GM12878 (cell line): Measurements from ENCODE around the gene TMPRSS4. TPM values are rescaled to one million over a fixed set of nuclear protein-coding genes. Genes with fewer than 3 reads are reported as not detected.

Experiments
- ATAC-seq: fragments of 200-7000 bp; cut with Tn5 transposase; 3 replicates; pipeline ENCODE4 v1.9.1; 2020; ENCODE audit warnings: mild to moderate bottlenecking, moderate library complexity
- BruUV-seq: library from RNA; stranded (reverse); fragments of 400-500 nt; replicated peaks from 2 replicates; lab custom pipeline; 2021; lab: Mats Ljungman, UMichigan
- CTCF ChIA-PET: fragments of 300-600 bp; sonication (Branson Sonifier 250); formaldehyde crosslinking; extraction: SDS; loops from one replicate; lab custom pipeline; 2021; ENCODE audit warnings: inconsistent platforms; lab: Yijun Ruan, JAX
- POLR2A ChIA-PET: fragments of 350-600 bp; formaldehyde crosslinking; extraction: SDS; loops from one replicate; lab custom pipeline; 2021; ENCODE audit warnings: inconsistent platforms; lab: Charles Lee
- RAD21 ChIA-PET: fragments of 300-600 bp; sonication (Branson Sonifier 250); formaldehyde crosslinking; loops from one replicate; lab custom pipeline; 2023; ENCODE audit warnings: antibody characterized with exemption; ENCODE audit not compliant: unreplicated experiment; lab: Charles Lee
- SMC1A ChIA-PET: fragments of 300-600 bp; sonication (Branson Sonifier 250); formaldehyde crosslinking; loops from one replicate; lab custom pipeline; 2023; ENCODE audit not compliant: unreplicated experiment, uncharacterized antibody; lab: Charles Lee
- DNase-seq: peaks from one replicate; pipeline ENCODE4 v3.0.0-alpha.2; 2011; ENCODE audit warnings: low read depth, low spot score
- FAIRE-seq: peaks from 3 replicates; lab custom pipeline; 2011; peaks lifted over from hg19 to GRCh38; lab: Jason Lieb, UNC
- H2AFZ ChIP-seq: 2 replicates; pipeline ENCODE4 v1.6.0; 2011; ENCODE audit warnings: low read depth, low read length, control low read depth; ENCODE audit not compliant: control insufficient read depth
- H3K27ac ChIP-seq: 2 replicates; pipeline ENCODE4 v1.5.1; 2011; ENCODE audit warnings: control low read depth; ENCODE audit not compliant: control insufficient read depth, insufficient read depth
- H3K27me3 ChIP-seq, 2 experiments: replicated peaks in 1 of 2; 2 replicates each; pipeline versions ENCODE4 v1.6.0 to v1.6.1; 2011; ENCODE audit warnings: low read length in 1 of 2; ENCODE audit not compliant: control insufficient read depth in 2 of 2, insufficient read depth in 2 of 2
- H3K36me3 ChIP-seq, 2 experiments: 2 replicates each; pipeline ENCODE4 v1.5.1; 2011; ENCODE audit warnings: low read length in 1 of 2; ENCODE audit not compliant: control insufficient read depth in 2 of 2, insufficient read depth in 2 of 2
- H3K4me1 ChIP-seq: 2 replicates; pipeline ENCODE4 v1.6.1; 2011; ENCODE audit warnings: mild to moderate bottlenecking, low read length, moderate library complexity, mixed read lengths; ENCODE audit not compliant: control insufficient read depth, insufficient read depth
- H3K4me2 ChIP-seq: 2 replicates; pipeline ENCODE4 v1.6.0; 2011; ENCODE audit warnings: control low read depth; ENCODE audit not compliant: control insufficient read depth, insufficient read depth
- H3K4me3 ChIP-seq: fragments of 200-600 bp; sonication (generic); 2 replicates; pipeline ENCODE4 v1.5.1; 2016
- H3K79me2 ChIP-seq: 2 replicates; pipeline ENCODE4 v1.6.0; 2011; ENCODE audit warnings: low read length; ENCODE audit not compliant: control insufficient read depth, insufficient read depth
- H3K9ac ChIP-seq: 2 replicates; pipeline ENCODE4 v1.8.0; 2011; ENCODE audit warnings: low read length, control low read depth, mixed read lengths; ENCODE audit not compliant: control insufficient read depth, insufficient read depth
- H3K9me3 ChIP-seq: replicated peaks from 3 replicates; pipeline ENCODE4 v1.5.1; 2011; ENCODE audit warnings: mild to moderate bottlenecking, low read length; ENCODE audit not compliant: control insufficient read depth, insufficient read depth
- H4K20me1 ChIP-seq: 2 replicates; pipeline ENCODE4 v1.6.0; 2011; ENCODE audit not compliant: control insufficient read depth, insufficient read depth
- BMI1 ChIP-seq: fragments of 450-650 bp; IDR thresholded peaks from 2 replicates; pipeline ENCODE4 v1.6.1; 2016; ENCODE audit warnings: mild to moderate bottlenecking, moderate library complexity, borderline replicate concordance
- JUND ChIP-seq: IDR thresholded peaks from 2 replicates; pipeline ENCODE4 v1.6.1; 2012; ENCODE audit warnings: low read depth, mild to moderate bottlenecking, low read length, improper control_type of control experiment, moderate library complexity
- MTA3 ChIP-seq: IDR thresholded peaks from 2 replicates; pipeline ENCODE4 v1.6.1; 2012; ENCODE audit warnings: low read length, inconsistent platforms, borderline replicate concordance
- PRDM15 ChIP-seq: fragments of 450-650 bp; formaldehyde crosslinking; IDR thresholded peaks from 2 replicates; pipeline ENCODE4 v1.4.0; 2020; ENCODE audit warnings: mild to moderate bottlenecking, moderate library complexity
- RB1 ChIP-seq: fragments of 450-650 bp; formaldehyde crosslinking; IDR thresholded peaks from 2 replicates; pipeline ENCODE4 v1.6.1; 2017; ENCODE audit warnings: mild to moderate bottlenecking, borderline replicate concordance
- USF2 ChIP-seq: IDR thresholded peaks from 2 replicates; pipeline ENCODE4 v1.6.1; 2011; ENCODE audit warnings: low read depth, low read length, improper control_type of control experiment, borderline replicate concordance
- ZNF217 ChIP-seq: fragments of 450-650 bp; IDR thresholded peaks from 2 replicates; pipeline ENCODE4 v1.6.1; 2017; ENCODE audit warnings: antibody characterized with exemption, mild to moderate bottlenecking
- WGBS: methylation state at CpG from one replicate; pipeline ENCODE4 v1.1.6; 2016; ENCODE audit warnings: low lambda C conversion rate; ENCODE audit not compliant: insufficient replicate concordance, insufficient coverage; ENCODE audit errors: missing lambda C conversion rate; 5-methylcytosine and 5-hydroxymethylcytosine counted together
- in situ Hi-C: fragments of 300-500 bp; cut with MboI; formaldehyde crosslinking; loops from 9 replicates; pipeline ENCODE4 v1.14.3; 2018; ENCODE audit warnings: mixed read lengths
- intact Hi-C: fragments of 100-400 bp; cut with micrococcal nuclease; formaldehyde crosslinking; loops from one replicate; pipeline ENCODE4 v1.14.2; 2022; ENCODE audit not compliant: unreplicated experiment
- polyA plus RNA-seq, 11 experiments: library from polyadenylated mRNA; depleted of rRNA in 4 of 11; unstranded in 6 of 11; stranded (reverse) in 5 of 11; fragments of >200 nt; fragmentation: Nextera tagmentation in 4 of 11; fragmentation: Illumina TruSeq in 1 of 11; extraction: Ambion mirVana in 4 of 11; extraction: Trizol in 1 of 11; gene quantifications; 1 replicate in 1 of 11; 2 replicates in 10 of 11; pipeline versions ENCODE4 v1.2.1 to v1.2.3, GENCODE V29; 2011 to 2016; ENCODE audit warnings: inconsistent platforms in 2 of 11, missing spikeins in 2 of 11, low read depth in 1 of 11
- total RNA-seq, 4 experiments: library from RNA; depleted of rRNA in 3 of 4; stranded (reverse); fragments of >200 nt in 3 of 4; fragmentation: Illumina TruSeq in 1 of 4; extraction: Trizol in 1 of 4; gene quantifications; 2 replicates each; pipeline versions ENCODE4 v1.2.1 to v1.2.3, GENCODE V29; 2013 to 2021
- TF ChIP-seq, protein P1 (sequence below): fragments of 450-650 bp; IDR thresholded peaks from 2 replicates; pipeline ENCODE4 v1.6.1; 2017; ENCODE audit warnings: low read depth, mild to moderate bottlenecking, moderate library complexity
- TF ChIP-seq, protein P2 (sequence below): IDR thresholded peaks from 2 replicates; pipeline ENCODE4 v1.6.1; 2012; ENCODE audit warnings: low read length, inconsistent platforms
- TF ChIP-seq, protein P3 (sequence below): IDR thresholded peaks from 2 replicates; pipeline ENCODE4 v1.6.1; 2011; ENCODE audit warnings: low read depth, mild to moderate bottlenecking, low read length, moderate library complexity, borderline replicate concordance; ENCODE audit errors: extremely low read depth

Gene TMPRSS4
- total and polyA plus RNA-seq, 10 of the 15 experiments (the other 5 are each of a cell fraction or from before 2014, with no cell fraction given) = 0.14 to 0.26 TPM; not detected in 8

GRCh38 chr11:118133816-118134215 is 56.9 kb downstream of the TMPRSS4 start:
- no peak overlapping the region for H3K4me2 ChIP-seq
- peaks cover 0 to 5% of the 10 kb centered on the region in 2 experiments; a peak in 3 of 4 replicates for H3K27me3 ChIP-seq
- H3K36me3 ChIP-seq = no peaks in the 10 kb centered on the region
- in situ Hi-C loops (no loop called here), intact Hi-C loops (no loop called here)
- no peaks in the 10 kb centered on the region for H4K20me1 ChIP-seq
- H3K9ac ChIP-seq = no peak overlapping the region
- WGBS = 28% methylated on average over 10 of the region's 10 CpGs
- FAIRE-seq (no peak), ATAC-seq (no peak), DNase-seq (no peak)
- ChIA-PET CTCF (interaction anchor here (0.7 to 1.6 kb wide), 5 partner anchors 10 to 79 kb away, joined by 3 to 11 read pairs (median 3); no protein-coding TSS in a partner anchor), RAD21 (interaction anchor here (1.3 kb wide), 1 partner anchor 12 kb away, joined by 4 read pairs; no protein-coding TSS in a partner anchor), SMC1A (interaction anchor here (1.0 to 1.4 kb wide), 2 partner anchors 10 to 12 kb away, joined by 4 to 5 read pairs; no protein-coding TSS in a partner anchor), POLR2A (interaction anchor here (0.5 kb wide), 1 partner anchor 287 kb away, joined by 4 read pairs; no protein-coding TSS in a partner anchor)
- H3K4me1 ChIP-seq = no peaks in the 10 kb centered on the region
- H3K4me3 ChIP-seq = no peak overlapping the region
- H3K79me2 ChIP-seq = no peaks in the 10 kb centered on the region
- no peak overlapping the region for H3K27ac ChIP-seq
- BruUV-seq = no TSS peak
- no peak overlapping the region for H2AFZ ChIP-seq
- no peaks in the 10 kb centered on the region for H3K9me3 ChIP-seq
- TF ChIP-seq JUND (no peak), PRDM15 (CRISPR knock-in tag) (no peak), ZNF217 (no peak), BMI1 (no peak), MTA3 (no peak), USF2 (no peak), RB1 (no peak)
- TF ChIP-seq, protein P1, sequence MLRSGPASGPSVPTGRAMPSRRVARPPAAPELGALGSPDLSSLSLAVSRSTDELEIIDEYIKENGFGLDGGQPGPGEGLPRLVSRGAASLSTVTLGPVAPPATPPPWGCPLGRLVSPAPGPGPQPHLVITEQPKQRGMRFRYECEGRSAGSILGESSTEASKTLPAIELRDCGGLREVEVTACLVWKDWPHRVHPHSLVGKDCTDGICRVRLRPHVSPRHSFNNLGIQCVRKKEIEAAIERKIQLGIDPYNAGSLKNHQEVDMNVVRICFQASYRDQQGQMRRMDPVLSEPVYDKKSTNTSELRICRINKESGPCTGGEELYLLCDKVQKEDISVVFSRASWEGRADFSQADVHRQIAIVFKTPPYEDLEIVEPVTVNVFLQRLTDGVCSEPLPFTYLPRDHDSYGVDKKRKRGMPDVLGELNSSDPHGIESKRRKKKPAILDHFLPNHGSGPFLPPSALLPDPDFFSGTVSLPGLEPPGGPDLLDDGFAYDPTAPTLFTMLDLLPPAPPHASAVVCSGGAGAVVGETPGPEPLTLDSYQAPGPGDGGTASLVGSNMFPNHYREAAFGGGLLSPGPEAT = no peak
- TF ChIP-seq, protein P2, sequence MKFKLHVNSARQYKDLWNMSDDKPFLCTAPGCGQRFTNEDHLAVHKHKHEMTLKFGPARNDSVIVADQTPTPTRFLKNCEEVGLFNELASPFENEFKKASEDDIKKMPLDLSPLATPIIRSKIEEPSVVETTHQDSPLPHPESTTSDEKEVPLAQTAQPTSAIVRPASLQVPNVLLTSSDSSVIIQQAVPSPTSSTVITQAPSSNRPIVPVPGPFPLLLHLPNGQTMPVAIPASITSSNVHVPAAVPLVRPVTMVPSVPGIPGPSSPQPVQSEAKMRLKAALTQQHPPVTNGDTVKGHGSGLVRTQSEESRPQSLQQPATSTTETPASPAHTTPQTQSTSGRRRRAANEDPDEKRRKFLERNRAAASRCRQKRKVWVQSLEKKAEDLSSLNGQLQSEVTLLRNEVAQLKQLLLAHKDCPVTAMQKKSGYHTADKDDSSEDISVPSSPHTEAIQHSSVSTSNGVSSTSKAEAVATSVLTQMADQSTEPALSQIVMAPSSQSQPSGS = no peak
- TF ChIP-seq, protein P3, sequence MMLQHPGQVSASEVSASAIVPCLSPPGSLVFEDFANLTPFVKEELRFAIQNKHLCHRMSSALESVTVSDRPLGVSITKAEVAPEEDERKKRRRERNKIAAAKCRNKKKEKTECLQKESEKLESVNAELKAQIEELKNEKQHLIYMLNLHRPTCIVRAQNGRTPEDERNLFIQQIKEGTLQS = no peak
